Panc1 (cell line): ENCODE results near the gene GNAS-AS1. TPM values are rescaled to one million over a fixed set of nuclear protein-coding genes. Genes with fewer than 3 reads are reported as not detected.

Experiments used
- ATAC-seq: fragments of 200-7000 bp; cut with Tn5 transposase; 2 replicates; pipeline ENCODE4 v1.9.1; 2020; ENCODE audit warnings: mild to moderate bottlenecking, moderate library complexity
- BruUV-seq: library from RNA; stranded (reverse); fragments of 400-500 nt; replicated peaks from 2 replicates; lab custom pipeline; 2021; lab: Mats Ljungman, UMichigan
- CTCF ChIA-PET: fragments of 300-600 bp; sonication (Branson Sonifier 250); formaldehyde crosslinking; loops from one replicate; lab custom pipeline; 2022; ENCODE audit warnings: antibody characterized with exemption; lab: Charles Lee
- POLR2A ChIA-PET: fragments of 300-600 bp; sonication (Branson Sonifier 250); formaldehyde crosslinking; loops from one replicate; lab custom pipeline; 2022; ENCODE audit warnings: antibody characterized with exemption; lab: Charles Lee
- DNase-seq: peaks from one replicate; pipeline ENCODE4 v3.0.0-alpha.2; 2010; ENCODE audit warnings: low read depth, low spot score
- H3K27ac ChIP-seq: 2 replicates; pipeline ENCODE4 v1.5.1; 2011; ENCODE audit warnings: mild to moderate bottlenecking, low read length, inconsistent platforms
- H3K27me3 ChIP-seq: fragments of 200-500 bp; sonication (Bioruptor generic); 2 replicates; pipeline ENCODE4 v1.6.0; 2014; ENCODE audit warnings: low read length, inconsistent platforms; ENCODE audit not compliant: control insufficient read depth, insufficient read depth
- H3K36me3 ChIP-seq: fragments of 200-500 bp; sonication (Bioruptor generic); 2 replicates; pipeline ENCODE4 v1.5.1; 2014; ENCODE audit warnings: inconsistent platforms, mild to moderate bottlenecking, low read length, moderate library complexity; ENCODE audit not compliant: control insufficient read depth, insufficient read depth
- H3K4me1 ChIP-seq: 2 replicates; pipeline ENCODE4 v1.5.1; 2011; ENCODE audit warnings: inconsistent platforms, mild to moderate bottlenecking, low read length, moderate library complexity; ENCODE audit not compliant: control insufficient read depth, insufficient read depth
- H3K4me3 ChIP-seq, 2 experiments: 2 replicates each; pipeline ENCODE4 v1.5.1; 2011 to 2012; ENCODE audit warnings: low read depth in 2 of 2, low read length in 2 of 2, mild to moderate bottlenecking in 2 of 2, inconsistent platforms in 1 of 2, moderate library complexity in 1 of 2
- H3K9me3 ChIP-seq: fragments of 200-500 bp; sonication (Bioruptor generic); 2 replicates; pipeline ENCODE4 v1.5.1; 2014; ENCODE audit warnings: low read depth, mild to moderate bottlenecking, inconsistent platforms, low read length, moderate library complexity; ENCODE audit not compliant: control insufficient read depth, insufficient read depth
- POLR2AphosphoS5 ChIP-seq: IDR thresholded peaks from 2 replicates; pipeline ENCODE4 v1.6.1; 2012; ENCODE audit warnings: mild to moderate bottlenecking, low read depth, low read length, moderate library complexity
- SIN3A ChIP-seq: IDR thresholded peaks from 2 replicates; pipeline ENCODE4 v1.6.1; 2012; ENCODE audit warnings: low read depth, mild to moderate bottlenecking, low read length, moderate library complexity, borderline replicate concordance; ENCODE audit not compliant: insufficient read depth
- TCF7L2 ChIP-seq: IDR thresholded peaks from 2 replicates; pipeline ENCODE4 v1.6.1; 2011; ENCODE audit warnings: mild to moderate bottlenecking, low read depth, low read length, inconsistent platforms
- in situ Hi-C: cut with HindIII; loops from 2 replicates; pipeline ENCODE4 v1.10.0; 2016; ENCODE audit warnings: low sequenced_read_pairs, low pct_unique_long_range_greater_than_20kb
- intact Hi-C: fragments of 100-400 bp; cut with micrococcal nuclease; formaldehyde crosslinking; loops from one replicate; pipeline ENCODE4 v1.10.0; 2022; ENCODE audit not compliant: unreplicated experiment
- total RNA-seq: library from RNA; stranded (reverse); gene quantifications from one replicate; pipeline ENCODE4 v1.2.1, GENCODE V29; 2021; ENCODE audit not compliant: unreplicated experiment
- TF ChIP-seq, protein P1 (sequence below), 2 experiments: IDR thresholded peaks; 2 replicates each; pipeline ENCODE4 v1.6.1; 2011 to 2012; ENCODE audit warnings: low read depth in 2 of 2, control low read depth in 1 of 2, low read length in 1 of 2, mild to moderate bottlenecking in 1 of 2, moderate library complexity in 1 of 2; ENCODE audit not compliant: insufficient read depth in 1 of 2
- TF ChIP-seq, protein P2 (sequence below): fragments of 450-650 bp; IDR thresholded peaks from 2 replicates; pipeline ENCODE4 v1.5.1; 2017; ENCODE audit warnings: mild to moderate bottlenecking

The GNAS-AS1 gene
- total RNA-seq, 1 experiment from 2014 or later: not detected

DNA sequence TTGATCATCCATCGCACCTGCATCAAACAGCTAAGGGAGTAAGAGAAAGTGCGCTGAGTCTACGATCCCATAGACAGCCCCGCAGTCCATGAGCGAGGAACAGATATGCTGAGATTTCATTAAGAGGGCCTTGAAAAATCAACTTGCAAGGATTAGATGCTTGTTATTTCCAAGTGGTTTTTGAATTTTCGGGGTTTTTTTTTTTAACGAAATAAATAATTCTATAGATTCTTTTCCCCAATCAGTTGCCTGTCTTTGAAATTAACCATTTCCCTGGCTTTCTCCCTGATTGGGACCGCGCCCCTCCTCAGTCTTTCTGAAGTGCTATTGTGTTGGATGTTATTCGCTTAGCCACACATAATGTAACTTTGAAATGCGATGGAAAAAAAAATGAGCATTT lies 48.6 kb downstream of the GNAS-AS1 start:
- Histone ChIP-seq H3K4me3 (no peak overlapping the region), H3K4me1 (no peaks in the 10 kb centered on the region), H3K36me3 (no peaks in the 10 kb centered on the region), H3K27ac (no peak overlapping the region), H3K27me3 (peaks cover 12% of the 10 kb centered on the region), H3K9me3 (no peaks in the 10 kb centered on the region)
- CTCF ChIA-PET: interaction anchor here (0.7 kb wide), 1 partner anchor 73 kb away, joined by 3 read pairs; no protein-coding TSS in a partner anchor
- intact Hi-C loops: no loop called here
- POLR2A ChIA-PET: no interaction called here
- in situ Hi-C loops: no loop called here
- DNase-seq (no peak), ATAC-seq (no peak)
- BruUV-seq: no TSS peak
- no peak for TF ChIP-seq SIN3A
- TF ChIP-seq, protein P1, sequence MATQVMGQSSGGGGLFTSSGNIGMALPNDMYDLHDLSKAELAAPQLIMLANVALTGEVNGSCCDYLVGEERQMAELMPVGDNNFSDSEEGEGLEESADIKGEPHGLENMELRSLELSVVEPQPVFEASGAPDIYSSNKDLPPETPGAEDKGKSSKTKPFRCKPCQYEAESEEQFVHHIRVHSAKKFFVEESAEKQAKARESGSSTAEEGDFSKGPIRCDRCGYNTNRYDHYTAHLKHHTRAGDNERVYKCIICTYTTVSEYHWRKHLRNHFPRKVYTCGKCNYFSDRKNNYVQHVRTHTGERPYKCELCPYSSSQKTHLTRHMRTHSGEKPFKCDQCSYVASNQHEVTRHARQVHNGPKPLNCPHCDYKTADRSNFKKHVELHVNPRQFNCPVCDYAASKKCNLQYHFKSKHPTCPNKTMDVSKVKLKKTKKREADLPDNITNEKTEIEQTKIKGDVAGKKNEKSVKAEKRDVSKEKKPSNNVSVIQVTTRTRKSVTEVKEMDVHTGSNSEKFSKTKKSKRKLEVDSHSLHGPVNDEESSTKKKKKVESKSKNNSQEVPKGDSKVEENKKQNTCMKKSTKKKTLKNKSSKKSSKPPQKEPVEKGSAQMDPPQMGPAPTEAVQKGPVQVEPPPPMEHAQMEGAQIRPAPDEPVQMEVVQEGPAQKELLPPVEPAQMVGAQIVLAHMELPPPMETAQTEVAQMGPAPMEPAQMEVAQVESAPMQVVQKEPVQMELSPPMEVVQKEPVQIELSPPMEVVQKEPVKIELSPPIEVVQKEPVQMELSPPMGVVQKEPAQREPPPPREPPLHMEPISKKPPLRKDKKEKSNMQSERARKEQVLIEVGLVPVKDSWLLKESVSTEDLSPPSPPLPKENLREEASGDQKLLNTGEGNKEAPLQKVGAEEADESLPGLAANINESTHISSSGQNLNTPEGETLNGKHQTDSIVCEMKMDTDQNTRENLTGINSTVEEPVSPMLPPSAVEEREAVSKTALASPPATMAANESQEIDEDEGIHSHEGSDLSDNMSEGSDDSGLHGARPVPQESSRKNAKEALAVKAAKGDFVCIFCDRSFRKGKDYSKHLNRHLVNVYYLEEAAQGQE (IDR thresholded peaks at IDR 0.05; ENCODE audit: insufficient read depth in 1 of 2, low read depth in 2 of 2, low read length in 1 of 2): no peak
- no peak for TF ChIP-seq POLR2AphosphoS5
- TF ChIP-seq TCF7L2: no peak
- TF ChIP-seq, protein P2, sequence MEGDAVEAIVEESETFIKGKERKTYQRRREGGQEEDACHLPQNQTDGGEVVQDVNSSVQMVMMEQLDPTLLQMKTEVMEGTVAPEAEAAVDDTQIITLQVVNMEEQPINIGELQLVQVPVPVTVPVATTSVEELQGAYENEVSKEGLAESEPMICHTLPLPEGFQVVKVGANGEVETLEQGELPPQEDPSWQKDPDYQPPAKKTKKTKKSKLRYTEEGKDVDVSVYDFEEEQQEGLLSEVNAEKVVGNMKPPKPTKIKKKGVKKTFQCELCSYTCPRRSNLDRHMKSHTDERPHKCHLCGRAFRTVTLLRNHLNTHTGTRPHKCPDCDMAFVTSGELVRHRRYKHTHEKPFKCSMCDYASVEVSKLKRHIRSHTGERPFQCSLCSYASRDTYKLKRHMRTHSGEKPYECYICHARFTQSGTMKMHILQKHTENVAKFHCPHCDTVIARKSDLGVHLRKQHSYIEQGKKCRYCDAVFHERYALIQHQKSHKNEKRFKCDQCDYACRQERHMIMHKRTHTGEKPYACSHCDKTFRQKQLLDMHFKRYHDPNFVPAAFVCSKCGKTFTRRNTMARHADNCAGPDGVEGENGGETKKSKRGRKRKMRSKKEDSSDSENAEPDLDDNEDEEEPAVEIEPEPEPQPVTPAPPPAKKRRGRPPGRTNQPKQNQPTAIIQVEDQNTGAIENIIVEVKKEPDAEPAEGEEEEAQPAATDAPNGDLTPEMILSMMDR: no peak

DNA sequence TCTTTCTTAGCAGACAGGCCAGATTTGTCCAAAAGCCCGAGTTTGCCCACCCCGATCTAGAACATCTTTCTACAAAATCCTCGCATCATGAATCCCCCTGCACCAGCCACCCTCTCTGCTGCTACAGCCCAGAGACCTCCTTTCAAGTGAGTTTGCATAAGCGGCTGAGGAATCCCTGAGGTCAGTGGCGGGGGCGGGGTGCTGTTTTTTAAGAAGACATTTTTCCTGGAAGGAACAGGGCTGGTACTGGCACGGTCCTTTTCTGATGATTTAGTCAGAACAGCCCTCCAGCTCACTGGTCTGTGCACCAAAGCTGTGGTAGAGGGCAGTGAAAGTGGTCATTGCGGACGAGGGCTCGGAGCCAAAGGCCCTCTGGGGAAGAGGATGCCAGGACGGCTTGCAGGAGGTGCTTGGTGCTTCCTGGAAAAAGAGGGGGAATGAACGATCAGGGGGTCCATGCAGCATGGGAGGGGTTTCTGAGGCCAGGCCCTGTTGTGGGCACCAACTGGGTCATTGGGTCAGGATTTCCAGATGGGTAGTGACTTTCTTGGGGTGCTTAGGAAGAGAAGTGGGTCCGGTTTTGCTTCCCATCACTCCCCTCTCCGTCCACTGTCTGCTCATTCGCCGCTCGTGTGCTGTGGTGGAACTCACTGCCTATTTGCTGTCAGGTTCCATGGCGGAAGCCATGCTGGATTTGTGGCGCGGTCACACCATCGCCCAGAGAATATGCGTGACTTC lies 50.4 kb downstream of the GNAS-AS1 start:
- POLR2A ChIA-PET: no interaction called here
- in situ Hi-C loops (no loop called here), intact Hi-C loops (no loop called here)
- CTCF ChIA-PET: interaction anchor here (0.6 kb wide), 1 partner anchor 161 kb away, joined by 3 read pairs; no protein-coding TSS in a partner anchor
- Histone ChIP-seq H3K9me3 (no peaks in the 10 kb centered on the region), H3K4me1 (no peaks in the 10 kb centered on the region), H3K27ac (no peak overlapping the region), H3K27me3 (peaks cover 12% of the 10 kb centered on the region), H3K36me3 (no peaks in the 10 kb centered on the region), H3K4me3 (no peak overlapping the region)
- ATAC-seq (no peak), DNase-seq (no peak)
- TF ChIP-seq TCF7L2: no peak
- TF ChIP-seq, protein P1 (IDR thresholded peaks at IDR 0.05; ENCODE audit: insufficient read depth in 1 of 2, low read depth in 2 of 2, low read length in 1 of 2): no peak
- TF ChIP-seq, protein P2: no peak
- no peak for TF ChIP-seq POLR2AphosphoS5
- TF ChIP-seq SIN3A: no peak
- BruUV-seq: no TSS peak
